Caki2 (cell line): ENCODE data around the gene PLPP6. TPM values are rescaled to one million over a fixed set of nuclear protein-coding genes. Genes with fewer than 3 reads are reported as not detected.

Experiments
- DNase-seq: peaks from one replicate; pipeline ENCODE4 v3.0.0-alpha.2; 2015; ENCODE audit warnings: low read depth
- in situ Hi-C: cut with HindIII; loops from 2 replicates; pipeline ENCODE4 v1.10.0; 2016; ENCODE audit warnings: low sequenced_read_pairs, low pct_unique_long_range_greater_than_20kb, mixed read lengths
- total RNA-seq: library from RNA; depleted of rRNA; stranded (reverse); fragments of >200 nt; shearing (Covaris generic); gene quantifications from 2 replicates; pipeline ENCODE4 v1.2.3, GENCODE V29; 2014; ENCODE audit warnings: low replicate concordance

The PLPP6 gene
- total RNA-seq, 1 experiment from 2014 or later: 2.1 TPM

DNA sequence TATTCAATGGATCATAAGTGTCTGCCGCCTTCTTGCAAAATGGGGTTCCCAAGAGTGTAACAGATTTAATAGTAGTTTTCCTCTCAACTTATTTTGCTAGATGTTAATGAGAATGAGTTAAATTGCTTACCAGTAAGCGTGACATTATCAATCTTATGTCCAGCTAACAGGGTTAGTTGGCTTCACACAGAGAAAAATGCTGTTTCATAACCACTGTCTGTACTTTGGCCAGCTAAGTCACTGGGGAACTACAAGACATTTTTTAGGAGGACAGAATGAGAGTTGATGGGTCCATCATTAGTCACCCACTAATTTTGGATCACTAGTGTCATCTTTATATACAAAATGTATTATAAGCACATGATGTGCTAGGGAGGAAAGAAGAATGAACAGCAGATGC is 18.7 kb downstream of the PLPP6 start:
- no peak for DNase-seq

DNA sequence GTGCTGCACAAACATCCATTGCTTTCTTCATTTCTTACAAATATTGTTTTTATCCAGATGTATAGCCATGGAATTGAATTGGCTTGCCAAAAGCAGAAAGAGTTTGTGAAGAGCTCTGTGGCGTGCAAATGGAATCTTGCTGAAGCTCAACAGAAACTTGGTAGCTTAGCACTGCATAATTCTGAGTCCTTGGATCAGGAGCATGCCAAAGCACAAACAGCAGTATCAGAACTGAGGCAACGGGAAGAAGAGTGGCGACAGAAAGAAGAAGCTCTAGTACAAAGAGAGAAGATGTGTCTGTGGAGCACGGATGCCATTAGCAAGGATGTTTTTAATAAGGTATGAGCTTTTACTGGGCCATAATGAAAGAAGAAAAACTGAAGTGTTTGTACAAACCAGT is 22.7 kb downstream of the PLPP6 start:
- no peak for DNase-seq
- in situ Hi-C loops: no loop called here

More for the DNA sequence above, 18.7 kb downstream of the PLPP6 start:
- in situ Hi-C loops: no loop called here

DNA sequence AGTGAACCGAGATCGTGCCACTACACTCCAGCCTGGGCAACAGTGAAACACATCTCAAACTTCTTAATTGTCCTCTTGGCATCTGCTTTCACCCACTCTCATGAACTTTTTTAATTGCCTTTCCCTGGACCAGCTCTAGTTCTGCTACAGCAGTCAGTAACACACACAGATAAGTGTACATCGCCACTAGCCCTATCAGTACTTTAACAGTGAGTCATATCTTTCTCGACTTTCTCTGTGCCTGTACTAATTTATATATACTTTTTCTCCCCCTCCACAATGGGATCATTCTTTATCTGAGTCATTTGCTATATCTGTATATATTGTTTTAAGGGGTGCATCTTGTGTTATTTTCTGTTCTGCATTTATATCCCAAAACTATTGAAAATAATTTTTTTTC is 24.0 kb downstream of the PLPP6 start:
- no peak for DNase-seq
- in situ Hi-C loops: no loop called here

DNA sequence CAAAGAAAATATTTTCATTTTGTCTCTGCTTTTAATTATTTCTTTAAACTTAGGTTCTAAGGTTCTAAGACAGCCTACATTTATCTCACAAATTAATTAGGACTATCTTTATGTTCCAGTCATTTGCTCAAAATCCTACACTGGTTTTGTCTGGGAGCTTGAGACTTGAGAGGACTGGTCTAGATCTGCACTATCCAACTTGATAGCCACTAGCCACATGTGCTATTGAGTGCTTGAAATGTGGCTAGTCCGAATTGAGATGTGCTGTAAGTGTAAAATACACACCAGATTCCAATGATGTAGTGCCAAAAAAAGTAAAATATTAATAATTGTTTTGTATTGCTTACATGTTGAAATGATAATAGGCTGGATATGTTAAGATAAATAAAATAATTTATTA is 24.5 kb downstream of the PLPP6 start:
- in situ Hi-C loops: no loop called here
- no peak for DNase-seq

DNA sequence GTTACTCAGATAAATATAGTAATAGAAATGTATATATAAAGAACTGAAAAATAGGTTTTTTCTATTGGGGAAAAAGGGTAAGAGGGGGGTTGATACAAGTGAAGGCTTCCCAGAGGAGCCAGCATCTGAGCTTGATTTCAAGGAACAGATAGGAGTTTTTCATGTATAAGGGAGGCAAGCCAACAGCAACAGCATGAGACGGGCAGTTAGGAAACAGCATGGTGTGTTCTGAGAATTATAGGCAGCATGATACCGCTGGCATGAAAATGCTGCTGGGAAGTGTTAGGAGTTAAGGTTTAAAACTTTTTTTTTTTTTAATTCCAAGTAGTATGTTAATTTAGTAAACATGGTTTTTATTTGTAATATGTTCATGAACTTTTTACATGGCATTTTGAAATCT is 26.9 kb downstream of the PLPP6 start:
- in situ Hi-C loops: no loop called here
- no peak for DNase-seq

DNA sequence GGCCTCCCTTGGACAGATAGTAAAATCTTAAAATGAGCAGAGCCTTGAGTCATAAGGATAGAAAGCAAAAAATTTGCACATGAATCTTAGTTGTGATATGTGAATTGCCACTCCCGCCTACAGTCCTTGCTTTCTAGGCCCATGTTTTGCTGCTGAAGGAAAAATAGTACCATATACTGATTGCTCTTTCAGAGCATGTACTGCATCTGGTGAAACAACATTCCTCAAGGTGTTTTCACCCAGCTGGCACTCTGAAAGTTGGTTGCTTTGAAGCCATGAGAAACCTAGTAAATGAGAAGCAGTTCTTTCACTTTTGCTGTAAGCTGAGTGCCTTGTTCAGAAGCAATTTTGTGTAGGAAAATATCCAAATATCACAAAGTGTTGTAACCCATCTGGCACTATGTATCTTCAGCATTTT is 27.6 kb downstream of the PLPP6 start:
- in situ Hi-C loops: no loop called here
- DNase-seq: no peak

DNA sequence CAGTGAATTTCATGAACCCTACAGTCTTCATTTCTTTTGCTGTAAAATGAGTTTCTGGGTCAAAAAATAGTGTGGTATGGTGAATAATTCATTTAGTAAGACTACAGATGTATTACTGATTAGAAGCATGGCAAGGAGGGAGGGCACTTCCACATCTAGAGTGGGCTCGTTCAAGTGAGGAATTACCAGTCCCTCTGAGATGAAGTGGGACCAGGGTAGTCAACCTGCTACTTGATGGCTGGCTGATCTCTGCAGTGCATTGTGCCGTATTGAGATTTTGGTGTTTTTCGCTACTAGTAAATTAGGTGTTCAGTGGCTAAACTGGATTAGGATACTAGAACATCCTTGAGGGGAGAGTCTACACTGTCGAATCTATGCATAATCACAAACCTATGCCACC is 28.1 kb downstream of the PLPP6 start:
- in situ Hi-C loops: no loop called here
- no peak for DNase-seq

DNA sequence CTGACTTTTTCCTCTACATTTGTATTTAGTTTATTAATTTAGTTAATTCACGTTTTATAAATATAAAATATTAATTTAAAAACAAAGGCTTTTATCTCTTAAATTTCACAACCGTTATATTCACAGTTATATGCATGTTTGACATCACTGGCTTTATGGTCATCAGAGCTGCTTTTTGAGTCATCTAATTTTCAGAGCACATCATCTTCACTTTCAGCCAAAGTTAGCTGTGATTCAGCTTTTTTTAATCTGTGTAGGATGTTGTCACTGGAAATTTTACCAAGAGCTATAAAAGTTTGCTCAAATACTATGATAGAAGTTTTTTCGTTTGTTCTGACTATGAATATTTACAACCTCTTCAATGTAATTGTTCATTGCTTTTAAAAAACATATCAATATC is 29.7 kb downstream of the PLPP6 start:
- in situ Hi-C loops: no loop called here

DNA sequence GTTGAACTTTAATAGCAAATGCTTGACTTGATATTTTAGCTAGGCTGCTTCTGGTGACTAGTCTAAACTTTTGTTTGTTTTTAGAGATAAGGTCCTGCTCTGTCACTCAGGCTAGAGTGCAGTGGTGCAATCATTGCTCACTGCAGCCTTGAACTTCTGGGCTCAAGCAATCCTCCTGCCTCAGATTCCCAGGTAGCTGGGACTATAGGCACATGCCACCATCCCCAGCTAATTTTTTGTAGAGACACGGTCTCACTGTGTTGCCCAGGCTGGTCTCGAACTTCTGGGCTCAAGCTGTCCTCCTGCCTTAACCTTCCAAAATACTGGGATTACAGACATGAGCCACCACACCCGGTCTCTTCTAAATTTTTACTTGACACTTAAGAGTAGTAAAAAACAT is 38.0 kb downstream of the PLPP6 start:
- no peak for DNase-seq

More for the DNA sequence above, 29.7 kb downstream of the PLPP6 start:
- no peak for DNase-seq

DNA sequence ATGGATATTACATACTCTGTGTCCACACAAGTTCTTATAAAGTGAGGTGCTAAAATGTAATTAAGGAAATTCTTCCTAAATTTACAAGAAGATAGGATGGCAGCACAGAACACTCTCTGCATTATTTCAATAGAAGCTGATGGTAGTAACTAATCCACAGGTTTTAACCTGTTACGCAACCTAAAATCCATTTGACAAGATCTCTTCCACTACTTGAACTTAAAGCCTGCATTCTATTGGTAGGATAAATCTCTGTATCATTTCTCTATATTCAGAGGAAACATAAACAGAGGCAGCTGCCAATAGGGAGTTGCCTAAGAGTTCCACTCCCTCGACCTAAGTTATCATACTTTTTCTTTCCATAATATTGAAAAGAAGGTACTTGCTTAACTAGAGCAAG is 38.8 kb downstream of the PLPP6 start:
- DNase-seq: no peak
- in situ Hi-C loops: no loop called here

More for the DNA sequence above, 38.0 kb downstream of the PLPP6 start:
- in situ Hi-C loops: no loop called here

DNA sequence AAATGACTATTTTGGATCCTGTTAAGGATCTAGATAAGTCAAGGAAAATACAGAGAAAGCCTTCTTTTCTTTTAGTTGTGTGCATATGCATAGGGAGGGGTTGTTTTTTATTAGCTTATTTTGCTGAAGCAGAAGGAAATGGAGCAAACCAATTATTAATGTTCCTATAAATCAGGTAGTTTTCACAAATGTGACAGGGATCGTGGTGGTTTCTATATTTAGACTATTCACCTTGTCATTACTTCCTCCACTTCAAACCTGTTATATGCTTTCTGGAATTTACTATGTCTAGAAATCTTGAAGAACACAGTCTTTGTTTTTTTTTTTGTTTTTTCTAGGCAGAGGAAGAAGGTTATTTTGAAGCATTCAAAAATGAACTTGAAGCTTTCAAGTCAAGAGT is 39.4 kb downstream of the PLPP6 start:
- no peak for DNase-seq
- in situ Hi-C loops: no loop called here

DNA sequence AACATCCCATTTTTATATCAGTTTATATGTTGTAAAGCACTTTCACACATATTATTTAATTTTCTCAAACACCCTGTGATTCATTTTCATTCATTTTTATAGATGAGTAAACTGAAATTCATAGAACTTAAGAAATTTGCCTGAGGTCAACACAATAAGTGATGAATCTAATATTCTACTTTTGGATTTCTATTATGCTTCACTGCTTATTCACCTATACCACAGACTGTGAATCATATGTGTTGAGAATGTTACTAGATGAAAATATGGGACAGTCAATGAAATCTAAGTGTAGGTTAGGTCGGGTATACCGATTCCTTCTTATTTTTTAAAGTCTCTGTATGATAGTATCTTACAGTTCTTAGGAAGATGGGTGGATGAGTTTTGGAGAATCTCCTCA is 42.0 kb downstream of the PLPP6 start:
- DNase-seq: no peak
- in situ Hi-C loops: no loop called here

DNA sequence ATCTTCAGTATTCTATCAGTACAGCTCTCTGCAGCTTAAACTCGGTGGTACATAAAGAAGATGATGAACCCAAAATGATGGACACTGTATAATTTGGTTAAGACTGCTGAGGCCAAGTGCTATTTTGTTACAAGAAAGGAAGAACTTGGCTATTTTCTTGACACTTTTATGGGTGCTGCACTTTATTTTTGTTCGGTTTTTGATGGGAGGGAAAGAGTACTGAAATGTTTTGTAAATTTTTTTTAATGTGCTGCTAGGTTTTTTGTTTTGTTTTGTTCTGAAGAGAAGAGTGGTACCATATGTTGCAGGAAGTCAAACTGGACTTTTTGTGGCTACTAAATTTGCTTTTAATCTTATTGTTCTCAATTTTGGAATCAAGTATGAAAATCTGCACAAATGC is 43.9 kb downstream of the PLPP6 start:
- no peak for DNase-seq
- in situ Hi-C loops: no loop called here

DNA sequence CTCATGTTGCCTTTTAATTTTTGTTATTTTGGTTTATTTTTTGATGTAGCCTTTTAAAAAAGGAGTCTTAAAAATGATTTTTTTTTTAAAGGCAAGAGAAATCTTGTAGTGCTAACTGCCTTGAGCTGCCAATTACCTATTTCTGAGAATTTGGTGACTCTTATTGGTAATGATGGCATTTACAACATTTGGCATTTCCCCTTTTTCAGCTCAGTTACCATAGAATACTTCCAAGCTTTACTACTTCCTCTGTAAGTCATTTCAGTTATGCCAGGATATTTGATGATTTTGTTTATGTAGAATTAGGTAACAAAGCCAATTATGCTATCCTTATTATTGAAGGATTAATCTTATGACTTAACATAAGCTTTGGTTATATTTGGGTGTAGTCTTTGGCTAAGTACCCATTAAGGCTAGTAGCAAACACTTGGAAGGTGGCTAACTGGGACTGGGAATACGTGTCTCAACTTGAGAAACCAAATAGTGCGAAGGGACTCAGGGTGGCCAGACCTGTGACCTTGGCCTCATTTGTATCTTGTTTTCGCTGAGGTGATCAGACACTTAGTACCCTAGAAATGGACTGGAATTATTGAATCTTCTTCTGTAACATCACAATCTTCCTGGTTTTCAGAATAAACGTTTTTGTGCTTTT is 45.0 kb downstream of the PLPP6 start:
- in situ Hi-C loops: no loop called here
- DNase-seq: no peak

DNA sequence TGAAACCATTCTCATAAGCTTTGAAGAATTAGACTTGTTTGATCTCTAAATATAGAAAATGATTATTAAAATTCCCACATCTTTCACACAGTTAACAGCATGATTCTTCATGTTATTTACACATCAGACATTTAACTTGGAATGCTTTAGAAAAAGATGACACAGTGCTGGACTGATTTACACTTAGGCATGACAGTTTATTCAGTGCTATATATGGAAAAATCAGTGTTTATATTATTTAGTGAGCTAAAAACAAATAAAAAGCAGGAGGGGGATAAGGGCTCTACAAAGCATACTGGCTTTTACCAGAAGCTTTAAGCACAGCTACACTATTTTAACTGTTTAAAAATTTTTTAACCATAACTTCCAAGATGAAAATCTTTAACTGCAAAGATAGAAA is 47.3 kb downstream of the PLPP6 start:
- in situ Hi-C loops: no loop called here
- no peak for DNase-seq

DNA sequence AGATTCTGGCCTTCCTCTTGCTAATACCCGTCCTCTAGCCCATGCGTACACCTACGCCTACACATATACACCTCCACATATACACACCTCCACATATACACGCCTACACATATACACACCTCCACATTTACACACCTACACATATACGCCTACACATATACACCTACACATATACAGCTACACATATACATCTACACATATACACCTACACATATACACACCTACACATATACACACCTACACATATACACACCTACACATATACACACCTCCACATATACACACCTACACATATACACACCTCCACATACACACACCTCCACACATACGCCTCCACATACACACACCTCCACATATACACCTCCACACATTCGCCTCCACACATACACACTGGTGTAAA is 51.8 kb downstream of the PLPP6 start:
- in situ Hi-C loops: no loop called here
- no peak for DNase-seq

DNA sequence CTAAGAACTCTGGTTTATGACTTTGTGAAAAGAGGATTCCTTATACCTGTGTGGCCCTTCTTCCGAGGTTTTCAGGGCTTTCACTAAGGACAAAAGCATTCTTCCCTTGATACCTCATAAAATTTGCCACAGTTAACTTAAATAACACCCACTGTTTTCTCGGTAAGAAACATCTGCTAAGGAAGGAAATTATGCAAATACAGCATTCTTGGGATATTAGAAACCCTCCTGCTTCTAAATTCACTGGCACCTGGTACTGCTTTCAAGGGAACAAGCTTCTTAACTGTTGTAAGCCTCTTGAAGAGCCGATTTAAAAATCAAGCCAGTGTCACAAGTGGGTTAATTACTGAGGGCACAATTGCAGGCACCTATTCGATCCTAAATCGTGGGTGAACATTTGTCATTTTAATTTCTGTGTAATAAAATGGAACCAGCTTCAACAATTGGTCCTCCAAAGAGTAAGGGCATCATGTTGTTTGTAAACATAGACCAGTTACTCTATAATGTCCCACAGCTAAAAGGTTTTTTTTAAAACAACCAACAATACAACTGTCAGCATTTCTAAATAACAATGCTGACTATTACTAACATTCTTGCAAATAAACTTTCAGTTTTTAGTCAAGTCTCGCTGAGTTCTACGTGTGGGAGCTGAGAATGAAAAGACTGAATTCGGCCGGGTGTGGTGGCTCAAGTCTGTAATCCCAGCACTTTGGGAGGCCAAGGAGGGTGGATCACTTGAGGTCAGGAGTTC is 52.3 kb downstream of the PLPP6 start:
- in situ Hi-C loops: no loop called here

More for the DNA sequence above, 52.3 kb downstream of the PLPP6 start:
- no peak for DNase-seq
